HG03565 (cell line): Measurements from ENCODE around the gene CST8.

Source experiments
- ATAC-seq: cut with Tn5 transposase; IDR thresholded peaks from one replicate; pipeline ENCODE4 v1.9.1; 2021; ENCODE audit warnings: mild to moderate bottlenecking, moderate library complexity; ENCODE audit not compliant: unreplicated experiment

CST8 gene

DNA sequence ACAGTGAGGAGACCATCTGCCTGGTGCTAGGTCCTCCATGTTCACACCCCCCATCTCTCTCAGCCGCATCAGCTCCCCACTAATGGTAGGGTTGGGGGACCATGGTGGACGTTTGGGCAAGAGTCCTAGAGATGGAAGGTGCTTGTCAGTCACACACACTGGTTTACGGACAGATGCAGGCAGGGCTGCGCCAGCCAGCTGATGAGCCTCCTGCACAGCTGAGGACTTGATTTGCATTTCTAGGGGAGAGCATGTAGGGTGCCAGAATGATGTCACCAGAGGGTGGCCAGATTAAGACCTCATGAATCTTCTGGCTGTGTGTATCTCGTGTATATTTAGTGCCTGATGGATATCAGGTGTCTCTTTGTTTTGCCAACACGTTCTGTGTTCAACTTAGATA lies 28.6 kb downstream of the CST8 start:
- no peak for ATAC-seq

DNA sequence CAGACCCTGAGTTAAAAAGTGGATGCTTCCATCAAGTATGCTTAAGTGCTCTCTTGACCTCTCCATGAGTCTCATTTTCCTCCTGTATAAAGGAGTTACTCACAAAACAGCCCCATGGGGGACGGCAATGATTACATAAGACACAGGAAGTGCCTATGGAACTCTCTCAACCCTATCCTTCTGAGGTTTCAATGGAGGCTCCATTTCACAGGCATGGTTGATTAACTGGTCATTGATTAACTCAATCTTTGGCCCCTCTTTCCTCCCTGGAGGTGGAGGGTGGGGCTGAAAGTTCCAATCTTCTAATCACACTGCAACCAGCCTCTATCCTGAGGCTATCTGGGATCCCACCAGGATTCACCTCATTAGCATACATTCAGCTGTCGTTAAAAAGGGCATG lies 29.3 kb downstream of the CST8 start:
- ATAC-seq, result no peak

DNA sequence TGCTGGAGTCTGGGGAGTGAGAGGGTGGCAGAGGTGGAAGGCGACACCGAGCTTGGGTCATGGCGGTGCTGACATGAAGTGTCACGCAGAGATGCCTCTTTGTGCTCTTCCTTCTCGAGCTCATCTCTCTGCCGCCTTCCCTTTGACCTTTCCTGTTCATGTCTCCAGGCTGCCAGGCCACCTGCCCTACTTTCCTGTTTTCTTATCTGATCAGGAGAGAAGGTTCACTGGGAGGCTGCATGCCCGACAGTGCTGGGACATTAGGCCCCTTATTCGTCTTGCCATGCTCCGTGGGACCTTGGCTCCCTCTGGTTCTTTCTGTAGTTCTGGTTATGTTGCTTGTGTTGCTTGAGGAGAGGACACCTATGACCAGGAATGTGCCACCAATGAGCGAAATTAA lies 33.2 kb downstream of the CST8 start:
- ATAC-seq, result no peak

DNA sequence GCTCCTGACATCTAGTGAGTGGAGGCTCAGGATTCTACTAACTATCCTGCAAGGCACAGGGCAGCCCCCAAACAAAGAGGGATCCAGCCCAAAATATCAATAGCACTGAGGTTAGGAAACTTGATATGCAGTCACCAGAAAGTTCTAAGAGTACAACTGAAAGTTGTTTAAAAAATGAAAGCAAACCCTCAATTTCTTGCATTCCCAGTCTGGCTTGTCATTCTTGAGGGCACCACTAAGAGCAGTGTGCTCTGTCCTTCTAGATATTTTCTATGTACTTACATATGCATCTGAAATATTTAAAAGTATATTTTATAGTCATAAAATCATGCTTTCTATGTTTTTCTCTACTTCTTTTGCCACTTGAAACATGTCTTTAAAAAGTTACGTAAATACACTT lies 35.9 kb downstream of the CST8 start:
- ATAC-seq, result no peak

DNA sequence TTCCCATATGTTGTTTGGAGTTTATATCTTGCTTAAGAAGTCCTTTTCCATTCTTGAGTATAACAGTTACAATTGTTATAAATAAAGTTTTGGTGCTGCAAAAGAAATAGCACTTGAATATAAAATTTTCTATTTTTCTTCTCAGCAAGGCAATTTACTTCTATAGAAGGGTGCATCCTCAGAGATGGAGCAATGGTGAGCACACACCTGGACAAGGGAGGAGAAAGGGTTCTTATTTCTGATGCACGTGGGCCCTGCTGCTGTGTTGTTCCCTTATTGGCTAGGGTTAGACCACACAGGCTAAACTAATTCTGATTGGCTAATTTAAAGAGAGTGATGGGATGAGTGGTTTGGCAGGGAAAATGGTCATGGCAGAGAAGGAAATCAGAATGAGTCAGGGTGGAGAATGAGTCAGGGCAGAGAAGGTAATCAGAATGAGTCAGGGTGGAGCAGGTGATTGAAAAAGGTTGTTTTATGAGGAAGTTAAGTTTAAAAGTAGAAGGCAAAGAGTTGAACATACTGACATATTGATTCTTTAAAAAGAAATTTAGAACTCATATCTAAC lies 38.0 kb downstream of the CST8 start:
- ATAC-seq, result no peak

- no peak for ATAC-seq
Measured at GRCh38 chr20:23530937-23531567, 40.1 kb downstream of the CST8 start.

DNA sequence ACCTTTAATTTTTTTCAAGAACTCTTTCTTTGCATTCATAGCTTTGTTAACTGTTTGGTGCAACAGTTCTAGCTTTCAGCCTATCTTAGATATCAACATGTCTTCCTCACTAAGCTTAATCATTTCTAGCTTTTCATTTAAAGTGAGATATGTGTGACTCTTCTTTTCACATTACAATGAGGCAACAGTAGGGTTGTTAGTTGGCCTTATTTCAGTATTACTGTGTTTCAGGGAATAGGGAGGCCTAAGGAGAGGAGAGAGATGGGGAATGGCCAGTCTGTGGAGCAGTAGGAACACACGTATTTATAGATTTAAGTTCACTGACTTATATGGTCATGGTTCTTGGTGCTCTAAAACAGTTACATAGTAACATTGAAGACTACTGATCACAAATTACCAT lies 41.6 kb downstream of the CST8 start:
- ATAC-seq, result no peak

GRCh38 chr20:23533161-23533560 lies 42.2 kb downstream of the CST8 start:
- no peak for ATAC-seq

- no peak for ATAC-seq
Measured at GRCh38 chr20:23534801-23535593, 44.1 kb downstream of the CST8 start.

GRCh38 chr20:23536328-23536974 lies 45.5 kb downstream of the CST8 start:
- no peak for ATAC-seq

DNA sequence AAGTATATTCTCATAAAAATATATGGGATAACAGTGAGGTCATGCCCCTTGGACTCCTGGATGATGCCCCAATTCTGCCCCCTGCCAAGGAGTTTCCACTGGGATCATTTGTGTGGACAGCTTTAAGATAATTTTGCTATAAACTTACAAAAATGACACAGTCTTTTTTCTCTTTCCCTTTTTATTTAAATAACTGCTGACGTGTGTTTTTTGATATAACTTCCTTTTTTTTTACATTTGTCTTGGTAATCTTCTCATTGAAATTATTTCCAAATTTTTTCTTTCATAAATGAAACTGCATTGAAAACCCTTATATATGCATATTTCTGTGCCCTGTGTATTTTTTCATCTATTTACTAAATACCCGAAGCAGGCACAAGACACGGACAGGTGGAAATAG lies 46.1 kb downstream of the CST8 start:
- ATAC-seq, result no peak

GRCh38 chr20:23540624-23541023 lies 49.7 kb downstream of the CST8 start:
- ATAC-seq, result no peak

DNA sequence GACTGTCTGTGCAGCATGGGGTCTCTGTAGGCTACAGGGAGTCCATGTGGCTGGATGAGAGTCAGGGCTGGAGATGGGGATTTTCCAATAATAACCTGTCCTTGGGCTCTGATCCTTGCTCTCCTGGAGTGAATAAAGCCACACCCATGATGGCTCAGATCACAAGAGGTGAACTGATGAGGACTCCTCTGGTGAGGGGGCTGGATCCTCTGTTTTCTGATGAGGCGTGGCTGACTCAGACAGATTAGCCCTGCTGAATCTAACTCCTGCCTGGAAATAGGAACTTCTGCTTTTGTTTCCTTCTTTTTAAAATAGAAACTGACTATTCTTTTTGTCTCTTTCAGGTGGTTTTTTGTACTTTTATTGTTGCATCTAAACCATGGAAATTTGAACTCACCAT lies 50.4 kb downstream of the CST8 start:
- ATAC-seq, result no peak

GRCh38 chr20:23541776-23542175 lies 50.9 kb downstream of the CST8 start:
- no peak for ATAC-seq

GRCh38 chr20:23542801-23543200 lies 51.9 kb downstream of the CST8 start:
- ATAC-seq, result no peak

- ATAC-seq, result no peak
Measured at GRCh38 chr20:23544133-23544532, 53.2 kb downstream of the CST8 start.
